C4-2B (cell line): Measurements from ENCODE around the gene ZDHHC16.
"Not testable (repeated sequence)": the region's sequence is repeated elsewhere in the genome, so short reads cannot be mapped to it uniquely, and the experiment has no call there.

Source experiments
- CTCF ChIP-seq: fragments of 450-650 bp; conservative IDR thresholded peaks from 2 replicates; pipeline ENCODE4 v1.5.1; 2017; ENCODE audit warnings: mild to moderate bottlenecking
- ZFX ChIP-seq: fragments of 450-650 bp; IDR thresholded peaks from 2 replicates; pipeline ENCODE4 v1.6.1; 2017

GRCh38 chr10:97479410-97479809 lies 33.4 kb downstream of the ZDHHC16 start:
- not testable (repeated sequence) for TF ChIP-seq CTCF, ZFX
